Glutamatergic neuron (in vitro differentiated cells): ENCODE data around the gene MRPS27. TPM values are rescaled to one million over a fixed set of nuclear protein-coding genes. Genes with fewer than 3 reads are reported as not detected.
"Not testable (repeated sequence)": the region's sequence is repeated elsewhere in the genome, so short reads cannot be mapped to it uniquely, and the experiment has no call there.

Experiments
- DNase-seq: peaks from one replicate; pipeline ENCODE4 v3.0.0; 2022
- H3K27ac Mint-ChIP-seq: one replicate; pipeline ENCODE4 v1.8.0; 2020; ENCODE audit warnings: mild to moderate bottlenecking, mixed read lengths, inconsistent platforms; ENCODE audit not compliant: unreplicated experiment
- H3K27me3 Mint-ChIP-seq: one replicate; pipeline ENCODE4 v1.8.0; 2020; ENCODE audit warnings: mild to moderate bottlenecking, moderate library complexity, mixed read lengths, inconsistent platforms; ENCODE audit not compliant: unreplicated experiment
- H3K36me3 Mint-ChIP-seq: one replicate; pipeline ENCODE4 v1.8.0; 2020; ENCODE audit warnings: mild to moderate bottlenecking, mixed read lengths, inconsistent platforms; ENCODE audit not compliant: unreplicated experiment
- H3K4me1 Mint-ChIP-seq: one replicate; pipeline ENCODE4 v1.8.0; 2020; ENCODE audit warnings: mild to moderate bottlenecking, low read depth, mixed read lengths, inconsistent platforms; ENCODE audit not compliant: unreplicated experiment
- H3K4me3 Mint-ChIP-seq: one replicate; pipeline ENCODE4 v1.8.0; 2020; ENCODE audit warnings: mild to moderate bottlenecking, mixed read lengths, inconsistent platforms; ENCODE audit not compliant: unreplicated experiment
- H3K9me3 Mint-ChIP-seq: one replicate; pipeline ENCODE4 v1.8.0; 2020; ENCODE audit warnings: mild to moderate bottlenecking, moderate library complexity, mixed read lengths, inconsistent platforms; ENCODE audit not compliant: unreplicated experiment
- total RNA-seq: library from RNA; stranded (reverse); fragmentation: NEBNext Ultra II Directional; extraction: Animal tissue kit (Norgen Biotek cat#: 25700); gene quantifications from one replicate; pipeline ENCODE4 v1.2.1, GENCODE V29; 2021; ENCODE audit not compliant: unreplicated experiment
- TF ChIP-seq, protein P1 (sequence below): fragments of 200-600 bp; sonication (generic); IDR thresholded peaks from one replicate; pipeline ENCODE4 v1.5.0; 2021; ENCODE audit not compliant: partially characterized antibody, unreplicated experiment

MRPS27 gene
- total RNA-seq, 1 donor from 2014 or later, result 30.1 TPM

DNA sequence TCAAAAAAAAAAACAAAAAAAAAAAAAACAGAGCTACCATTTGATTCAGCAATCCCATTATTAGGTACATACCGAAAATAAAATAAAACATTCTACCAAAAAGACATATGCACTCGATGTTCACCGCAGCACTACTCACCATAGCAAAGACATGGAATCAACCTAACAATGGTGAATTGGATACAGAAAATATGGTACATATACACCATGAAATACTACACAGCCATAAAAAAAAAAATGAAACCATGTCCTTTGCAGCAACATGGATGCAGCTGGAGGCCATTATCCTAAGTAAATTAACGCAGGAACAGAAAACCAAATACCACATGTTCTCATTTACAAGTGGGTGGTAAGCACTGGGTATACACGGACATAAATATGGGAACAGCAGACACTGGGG, 21.3 kb downstream of the MRPS27 start:
- Mint-ChIP-seq H3K27ac (peak overlapping the region; percentile 62), H3K27me3 (no peaks in the 10 kb centered on the region), H3K4me1 (peaks cover 67% of the 10 kb centered on the region), H3K36me3 (no peaks in the 10 kb centered on the region), H3K4me3 (no peak overlapping the region), H3K9me3 (peaks cover 7% of the 10 kb centered on the region)
- TF ChIP-seq, protein P1, sequence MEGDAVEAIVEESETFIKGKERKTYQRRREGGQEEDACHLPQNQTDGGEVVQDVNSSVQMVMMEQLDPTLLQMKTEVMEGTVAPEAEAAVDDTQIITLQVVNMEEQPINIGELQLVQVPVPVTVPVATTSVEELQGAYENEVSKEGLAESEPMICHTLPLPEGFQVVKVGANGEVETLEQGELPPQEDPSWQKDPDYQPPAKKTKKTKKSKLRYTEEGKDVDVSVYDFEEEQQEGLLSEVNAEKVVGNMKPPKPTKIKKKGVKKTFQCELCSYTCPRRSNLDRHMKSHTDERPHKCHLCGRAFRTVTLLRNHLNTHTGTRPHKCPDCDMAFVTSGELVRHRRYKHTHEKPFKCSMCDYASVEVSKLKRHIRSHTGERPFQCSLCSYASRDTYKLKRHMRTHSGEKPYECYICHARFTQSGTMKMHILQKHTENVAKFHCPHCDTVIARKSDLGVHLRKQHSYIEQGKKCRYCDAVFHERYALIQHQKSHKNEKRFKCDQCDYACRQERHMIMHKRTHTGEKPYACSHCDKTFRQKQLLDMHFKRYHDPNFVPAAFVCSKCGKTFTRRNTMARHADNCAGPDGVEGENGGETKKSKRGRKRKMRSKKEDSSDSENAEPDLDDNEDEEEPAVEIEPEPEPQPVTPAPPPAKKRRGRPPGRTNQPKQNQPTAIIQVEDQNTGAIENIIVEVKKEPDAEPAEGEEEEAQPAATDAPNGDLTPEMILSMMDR, result no peak
- no peak for DNase-seq

- Mint-ChIP-seq H3K4me3 (peak overlapping the region; percentile 12), H3K4me1 (peaks cover 72% of the 10 kb centered on the region), H3K27ac (peak overlapping the region; percentile 75)
- not testable (repeated sequence) for H3K36me3 Mint-ChIP-seq, DNase-seq, H3K9me3 Mint-ChIP-seq, H3K27me3 Mint-ChIP-seq
Observed at GRCh38 chr5:72298136-72298535, 21.9 kb downstream of the MRPS27 start.

- peak; percentile 63 for DNase-seq
- peak overlapping the region; percentile 98 for H3K27ac Mint-ChIP-seq
- H3K4me1 Mint-ChIP-seq, result peaks cover 64% of the 10 kb centered on the region
- TF ChIP-seq, protein P1, result no peak
- H3K9me3 Mint-ChIP-seq, result peaks cover 6% of the 10 kb centered on the region
- H3K4me3 Mint-ChIP-seq, result peak overlapping the region; percentile 69
- no peaks in the 10 kb centered on the region for H3K36me3 Mint-ChIP-seq
- H3K27me3 Mint-ChIP-seq, result no peaks in the 10 kb centered on the region
Observed at GRCh38 chr5:72296256-72296655, 23.8 kb downstream of the MRPS27 start.

DNA sequence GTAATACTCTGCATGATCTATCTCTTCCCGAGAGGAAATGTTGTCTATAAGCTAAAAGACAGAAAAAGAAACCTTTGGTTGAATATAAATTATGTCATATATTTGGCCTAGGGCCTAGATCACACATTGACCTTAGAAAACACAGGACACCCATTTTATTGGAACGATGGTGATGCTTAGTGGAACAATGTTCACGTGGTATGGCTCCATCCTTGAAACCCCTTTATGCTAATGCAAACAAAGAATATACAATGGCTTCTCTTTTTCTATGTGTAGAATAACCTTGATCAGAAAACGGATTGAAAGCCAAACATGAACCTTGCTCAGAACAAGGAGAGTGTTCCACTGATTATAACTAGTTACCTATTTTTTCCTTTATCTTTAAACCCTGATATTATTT, 24.5 kb downstream of the MRPS27 start:
- H3K4me1 Mint-ChIP-seq, result peaks cover 62% of the 10 kb centered on the region
- peak overlapping the region; percentile 98 for H3K27ac Mint-ChIP-seq
- no peaks in the 10 kb centered on the region for H3K36me3 Mint-ChIP-seq
- DNase-seq, result no peak
- H3K27me3 Mint-ChIP-seq, result no peaks in the 10 kb centered on the region
- H3K9me3 Mint-ChIP-seq, result peaks cover 6% of the 10 kb centered on the region
- TF ChIP-seq, protein P1, result no peak
- peak overlapping the region; percentile 69 for H3K4me3 Mint-ChIP-seq

GRCh38 chr5:72294473-72294872, 25.6 kb downstream of the MRPS27 start:
- H3K36me3 Mint-ChIP-seq, result no peaks in the 10 kb centered on the region
- DNase-seq, result no peak
- no peaks in the 10 kb centered on the region for H3K27me3 Mint-ChIP-seq
- TF ChIP-seq, protein P1, result no peak
- peaks cover 6% of the 10 kb centered on the region for H3K9me3 Mint-ChIP-seq
- peak overlapping the region; percentile 12 for H3K4me3 Mint-ChIP-seq
- H3K27ac Mint-ChIP-seq, result peak overlapping the region; percentile 98
- H3K4me1 Mint-ChIP-seq, result peaks cover 61% of the 10 kb centered on the region

- DNase-seq, result no peak
- H3K4me3 Mint-ChIP-seq, result no peak overlapping the region
- peak overlapping the region; percentile 33 for H3K27ac Mint-ChIP-seq
- TF ChIP-seq, protein P1, result no peak
- peaks cover 6% of the 10 kb centered on the region for H3K9me3 Mint-ChIP-seq
- H3K36me3 Mint-ChIP-seq, result no peaks in the 10 kb centered on the region
- peaks cover 61% of the 10 kb centered on the region for H3K4me1 Mint-ChIP-seq
- H3K27me3 Mint-ChIP-seq, result no peaks in the 10 kb centered on the region
Observed at GRCh38 chr5:72293495-72294055, 26.5 kb downstream of the MRPS27 start.
